Measurements from ENCODE around the gene SEPTIN10. TPM values are rescaled to one million over a fixed set of nuclear protein-coding genes. Genes with fewer than 3 reads are reported as not detected.
"Not testable (repeated sequence)": the region's sequence is repeated elsewhere in the genome, so short reads cannot be mapped to it uniquely, and the experiment has no call there.

Gene SEPTIN10
- total RNA-seq, result 56.2 TPM
- long read RNA-seq, transcript SEPT10-202 (11 exons, 3,071 nt), result major isoform, 20 of 39 reads
- long read RNA-seq, partial matches to known transcripts, result 3 of 39 reads
- long read RNA-seq, other reads (novel, unspliced or antisense), result 9 of 39 reads

- intact Hi-C loops (cut with DNase I), result loop anchor here (2.0 to 5.0 kb wide), 2 partner anchors 52 to 77 kb away; no protein-coding TSS in a partner anchor
- peak; percentile 98 for DNase-seq (ENCODE audit: missing footprints)
Measured at GRCh38 chr2:109613922-109614714, at the start of gene SEPTIN10, which contains the start of gene SOWAHC. SEPTIN10 (minus strand) TSS chr2:109613966; CDS start chr2:109613827, 139 bp downstream. SOWAHC (plus strand) TSS chr2:109614364; CDS start chr2:109614490, 126 bp downstream.

GRCh38 chr2:109662889-109663288 is 49.1 kb upstream of the SEPTIN10 start:
- intact Hi-C loops (cut with DNase I), result no loop called here
- ATAC-seq, result no peak
- no peak for DNase-seq (ENCODE audit: missing footprints)

More at GRCh38 chr2:109613922-109614714, at the start of gene SEPTIN10, which contains the start of gene SOWAHC:
- peak; percentile 98 for ATAC-seq

- DNase-seq (ENCODE audit: missing footprints), result no peak
- no peak for ATAC-seq
- intact Hi-C loops (cut with DNase I), result no loop called here
Measured at GRCh38 chr2:109660046-109660860, 46.5 kb upstream of the SEPTIN10 start.

DNA sequence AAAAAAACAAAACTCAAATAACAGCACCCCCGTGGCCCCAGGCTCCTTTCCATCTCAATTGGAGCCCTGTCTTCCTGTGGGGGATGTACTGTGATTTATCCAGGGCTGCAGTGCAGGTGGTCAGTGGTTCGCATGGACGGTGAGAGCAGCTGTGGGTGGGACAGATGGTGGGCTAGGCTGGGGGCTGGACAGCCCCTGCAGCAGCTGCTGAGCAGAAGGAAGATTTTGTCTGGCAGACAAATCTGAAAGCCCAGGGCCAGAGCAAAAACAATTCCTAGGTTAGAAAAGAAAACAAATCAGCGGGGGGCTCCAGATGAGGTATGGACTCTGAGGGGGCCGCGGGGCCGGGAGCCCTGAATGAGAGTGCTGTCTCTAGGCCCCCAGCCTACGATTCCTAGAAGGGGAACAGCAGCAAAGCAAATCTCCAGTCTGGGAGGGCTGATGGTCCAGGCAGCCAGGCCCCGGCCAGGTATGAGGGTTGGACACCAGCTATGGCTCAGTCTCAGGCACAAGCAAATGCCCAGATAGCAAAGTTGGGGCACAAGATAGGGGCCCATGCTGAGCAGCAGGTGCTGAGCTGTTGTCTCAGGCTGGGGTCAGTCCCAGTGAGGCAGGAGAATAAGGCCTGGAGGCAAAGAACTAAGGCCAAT is 45.8 kb upstream of the SEPTIN10 start:
- DNase-seq (ENCODE audit: missing footprints) (no peak), ATAC-seq (no peak)
- intact Hi-C loops (cut with DNase I), result no loop called here

- no peak for ATAC-seq
- intact Hi-C loops (cut with DNase I), result no loop called here
- no peak for DNase-seq (ENCODE audit: missing footprints)
Measured at GRCh38 chr2:109655287-109655686, 41.5 kb upstream of the SEPTIN10 start.

DNA sequence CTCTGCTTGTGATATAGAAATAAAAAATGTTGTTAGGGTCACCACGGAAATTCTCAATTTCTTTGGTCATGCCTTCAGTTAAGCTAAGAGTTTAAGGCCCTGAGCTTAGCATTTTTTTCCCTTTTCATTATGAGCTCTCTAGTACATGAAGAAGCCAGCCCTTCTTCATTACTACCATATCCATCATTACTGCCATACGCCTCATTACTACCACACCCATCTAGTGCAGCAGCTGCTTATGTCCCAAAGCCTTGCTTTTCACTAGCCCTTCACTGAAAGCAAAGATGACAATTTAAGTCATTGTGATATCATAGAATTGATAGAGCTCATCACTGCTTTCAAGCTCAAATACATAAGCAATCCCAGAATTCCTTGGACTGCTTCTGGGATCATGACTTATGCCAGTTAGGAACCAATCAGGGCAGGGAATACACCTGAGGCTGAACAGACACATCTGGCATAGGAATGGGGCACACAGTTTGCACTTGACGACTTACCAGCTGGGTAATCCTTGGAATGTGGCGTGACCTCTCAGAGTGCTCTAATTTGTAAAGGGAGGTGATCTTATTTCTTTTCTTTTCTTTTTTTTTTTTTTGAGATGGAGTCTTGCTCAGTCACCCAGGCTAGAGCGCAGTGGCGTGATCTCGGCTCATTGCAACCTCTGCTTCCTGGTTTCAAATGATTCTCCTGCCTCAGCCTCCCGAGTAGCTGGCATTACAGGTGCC is 40.7 kb upstream of the SEPTIN10 start:
- intact Hi-C loops (cut with DNase I), result no loop called here
- ATAC-seq (no peak), DNase-seq (ENCODE audit: missing footprints) (no peak)

DNA sequence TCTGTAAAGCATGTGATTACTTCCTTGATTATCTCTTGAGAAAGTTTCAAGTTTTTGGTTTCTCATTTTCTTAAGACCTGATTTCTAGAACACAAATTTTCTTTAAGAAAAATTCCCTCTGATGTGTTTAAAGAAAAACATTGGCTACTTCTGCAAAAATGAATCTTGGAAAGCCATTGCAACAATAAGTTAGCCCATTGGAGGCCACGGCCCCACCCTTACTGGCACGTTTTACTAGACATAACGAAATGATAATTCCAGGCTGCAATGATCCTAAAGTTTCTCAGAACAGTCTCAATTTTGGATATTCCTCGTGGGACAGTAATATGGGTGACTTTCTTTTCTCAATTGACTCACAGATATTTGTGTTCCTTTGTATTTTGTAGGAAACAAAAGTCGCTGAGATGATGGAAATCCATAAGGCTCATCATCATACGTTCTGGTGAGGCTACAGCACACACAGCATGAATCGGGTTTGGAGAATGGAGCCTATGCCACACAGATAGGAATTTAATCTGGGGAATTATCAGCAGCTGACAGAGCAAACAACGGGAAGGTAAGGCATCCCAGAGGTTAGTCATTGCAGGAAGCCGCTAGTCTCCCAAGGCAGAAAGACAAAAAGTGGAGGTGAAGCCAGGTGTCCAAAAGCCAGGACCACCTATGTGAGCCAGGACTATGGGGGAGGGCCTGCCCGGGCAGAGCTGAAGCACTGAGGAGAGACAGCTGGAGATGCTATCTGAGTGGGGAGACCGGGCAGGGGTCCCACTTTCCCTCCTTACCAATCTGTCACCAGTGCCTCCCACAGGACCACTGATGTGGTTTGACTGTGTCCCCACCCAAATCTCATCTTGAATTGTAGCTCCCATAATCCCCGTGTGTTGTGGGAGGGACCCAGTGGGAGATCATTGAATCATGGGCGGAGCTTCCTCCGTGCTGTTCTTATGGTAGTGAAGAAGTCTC is 36.2 kb upstream of the SEPTIN10 start:
- no peak for ATAC-seq
- intact Hi-C loops (cut with DNase I), result no loop called here
- DNase-seq (ENCODE audit: missing footprints), result no peak

DNA sequence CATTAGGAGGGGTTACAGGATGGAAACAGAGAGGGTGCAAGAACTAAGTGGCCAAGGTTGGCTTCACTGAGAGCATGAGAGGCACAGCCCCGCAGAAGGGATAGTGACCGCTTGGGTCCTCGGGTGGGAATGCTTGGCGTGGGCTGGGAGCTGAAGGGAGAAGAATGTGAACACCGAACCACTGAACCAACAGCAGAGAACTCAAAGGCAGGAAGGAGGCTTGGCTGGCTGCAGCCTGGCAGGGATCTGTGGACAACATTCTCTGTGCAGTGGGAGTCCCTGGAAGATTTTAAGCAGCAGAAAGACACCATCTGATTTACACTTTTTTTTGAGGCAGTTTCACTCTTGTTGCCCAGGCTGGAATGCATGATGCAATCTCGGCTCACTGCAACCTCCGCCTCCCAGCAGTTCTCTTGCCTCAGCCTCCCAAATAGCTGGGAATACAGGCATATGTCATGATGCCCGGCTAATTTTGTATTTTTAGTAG is 34.3 kb upstream of the SEPTIN10 start:
- no peak for ATAC-seq
- intact Hi-C loops (cut with DNase I), result no loop called here
- no peak for DNase-seq (ENCODE audit: missing footprints)

DNA sequence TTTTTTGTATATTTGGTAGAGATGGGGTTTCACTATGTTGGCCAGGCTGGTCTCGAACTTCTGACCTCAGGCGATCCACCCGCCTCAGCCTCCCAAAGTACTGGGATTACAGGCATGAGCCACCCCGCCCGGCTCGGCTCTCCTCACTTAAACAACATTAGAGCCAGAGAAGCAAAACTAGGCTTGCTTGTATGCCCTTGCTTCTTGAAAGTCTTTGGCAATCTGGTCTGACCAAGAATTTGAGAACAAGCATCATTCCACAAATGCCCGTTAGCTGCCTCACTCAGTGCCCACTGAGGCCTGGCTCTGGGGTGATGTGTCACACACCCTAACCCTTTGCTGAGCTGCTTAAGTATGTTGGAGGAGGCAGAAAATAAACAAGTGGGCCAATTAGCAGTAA is 33.9 kb upstream of the SEPTIN10 start:
- no peak for DNase-seq (ENCODE audit: missing footprints)
- intact Hi-C loops (cut with DNase I), result no loop called here
- no peak for ATAC-seq

DNA sequence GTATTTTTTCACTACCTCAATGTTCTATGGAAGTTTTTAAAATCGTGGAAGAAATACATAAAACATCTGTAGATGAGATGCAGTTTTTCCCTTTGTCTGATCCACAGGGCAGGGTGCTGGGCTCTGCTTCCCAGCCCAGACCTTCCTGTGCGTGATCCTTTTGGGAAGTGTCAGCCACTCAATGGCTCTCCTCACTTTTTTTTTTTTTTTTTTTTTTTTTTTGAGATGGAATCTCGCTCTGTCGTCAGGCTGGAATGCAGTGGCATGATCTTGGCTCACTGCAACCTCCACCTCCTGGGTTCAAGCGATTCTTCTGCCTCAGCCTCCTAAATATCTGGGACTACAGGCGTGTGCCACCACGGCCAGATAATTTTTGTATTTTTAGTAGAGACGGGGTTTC is 33.2 kb upstream of the SEPTIN10 start:
- intact Hi-C loops (cut with DNase I), result no loop called here
- no peak for DNase-seq (ENCODE audit: missing footprints)

GRCh38 chr2:109645412-109646184 is 31.8 kb upstream of the SEPTIN10 start:
- ATAC-seq, result no peak
- intact Hi-C loops (cut with DNase I), result no loop called here
- no peak for DNase-seq (ENCODE audit: missing footprints)

More for the DNA sequence above, 33.2 kb upstream of the SEPTIN10 start:
- ATAC-seq, result no peak

DNA sequence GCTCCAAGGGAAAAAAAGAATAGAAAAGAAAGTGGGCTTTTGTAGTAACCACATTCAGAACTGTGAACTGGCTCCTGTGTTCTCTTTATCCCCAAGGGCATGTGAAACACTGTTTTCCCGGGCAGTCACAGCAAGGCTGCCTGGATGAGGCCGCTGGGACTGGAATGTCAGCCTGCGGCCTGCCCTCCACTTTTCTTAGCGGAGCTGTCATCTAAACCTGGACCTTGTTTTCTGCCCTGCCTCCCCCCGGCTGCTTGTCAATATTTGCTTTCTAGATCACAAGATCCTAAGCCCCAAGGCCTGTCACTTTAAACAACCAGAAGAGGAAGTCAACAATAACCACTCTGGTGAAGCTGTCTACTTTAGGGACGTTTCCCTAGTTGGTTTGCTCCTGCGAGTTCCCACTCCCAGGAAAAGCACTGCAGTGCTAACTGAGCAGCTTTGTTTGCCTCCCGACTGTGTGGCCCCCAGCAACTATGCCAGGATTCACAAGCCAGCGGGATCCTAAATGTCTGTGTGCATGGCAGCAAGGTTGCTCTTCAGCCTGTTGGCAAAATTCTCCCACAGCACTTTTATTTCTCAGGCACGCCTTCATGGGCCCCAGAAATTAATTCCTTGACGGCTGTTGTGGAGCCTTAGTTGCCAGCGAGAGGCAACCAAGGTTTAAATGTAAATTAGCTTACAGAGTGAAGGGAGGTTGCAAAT is 31.0 kb upstream of the SEPTIN10 start:
- DNase-seq (ENCODE audit: missing footprints), result no peak
- ATAC-seq, result peak; percentile 62
- intact Hi-C loops (cut with DNase I), result no loop called here

DNA sequence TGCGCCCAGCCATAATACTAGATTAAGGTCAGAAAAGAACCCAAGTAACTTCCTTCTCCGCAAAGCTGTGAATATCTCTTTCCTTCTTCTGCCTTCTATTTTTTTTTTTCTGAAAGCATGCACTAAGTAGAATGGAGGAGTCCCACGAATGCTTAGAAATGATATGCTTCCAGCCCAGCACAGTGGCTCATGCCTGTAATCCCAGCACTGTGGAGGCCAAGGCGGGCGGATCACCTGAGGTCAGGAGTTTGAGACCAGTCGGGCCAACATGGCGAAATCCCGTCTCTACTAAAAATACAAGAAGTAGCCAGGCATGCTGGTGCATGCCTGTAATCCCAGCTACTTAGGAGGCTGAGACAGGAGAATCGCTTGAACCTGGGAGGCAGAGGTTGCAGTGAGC is 26.2 kb upstream of the SEPTIN10 start:
- ATAC-seq; DNase-seq (ENCODE audit: missing footprints); intact Hi-C loops (cut with DNase I): not testable (repeated sequence)

DNA sequence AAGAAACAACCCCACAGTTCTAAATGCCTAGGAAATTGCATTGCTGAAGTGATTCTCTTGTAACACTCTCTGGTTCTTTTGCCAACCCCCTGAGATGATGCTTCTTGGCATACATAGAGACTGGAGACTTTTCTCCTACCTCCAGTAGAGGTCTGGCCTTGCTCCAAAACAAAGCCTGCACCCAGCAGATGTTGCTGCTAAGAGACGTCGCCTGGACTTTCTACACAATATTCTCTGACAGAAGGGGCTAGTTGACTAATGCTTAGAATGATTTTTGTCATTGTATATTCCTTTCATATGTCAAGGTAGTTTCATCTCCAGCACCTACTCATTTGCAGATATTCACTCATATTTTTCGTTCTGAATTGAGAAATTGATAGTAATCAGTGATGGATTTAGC is 25.0 kb upstream of the SEPTIN10 start:
- DNase-seq (ENCODE audit: missing footprints), result no peak
- intact Hi-C loops (cut with DNase I), result no loop called here
- no peak for ATAC-seq

GRCh38 chr2:109637749-109638570 is 24.2 kb upstream of the SEPTIN10 start:
- ATAC-seq (no peak), DNase-seq (ENCODE audit: missing footprints) (no peak)
- intact Hi-C loops (cut with DNase I), result no loop called here

Data from Right ventricle myocardium inferior (tissue), 1 donor.